ENCODE measurements around the gene ST14.
"Not testable (repeated sequence)": the region's sequence is repeated elsewhere in the genome, so short reads cannot be mapped to it uniquely, and the experiment has no call there.

Gene ST14

GRCh38 chr11:130192845-130193267 is 33.3 kb downstream of the ST14 start:
- H3K4me3 ChIP-seq (replicated peaks; ENCODE audit: insufficient read depth, low read length): no peak overlapping the region
- TF ChIP-seq, protein P1, sequence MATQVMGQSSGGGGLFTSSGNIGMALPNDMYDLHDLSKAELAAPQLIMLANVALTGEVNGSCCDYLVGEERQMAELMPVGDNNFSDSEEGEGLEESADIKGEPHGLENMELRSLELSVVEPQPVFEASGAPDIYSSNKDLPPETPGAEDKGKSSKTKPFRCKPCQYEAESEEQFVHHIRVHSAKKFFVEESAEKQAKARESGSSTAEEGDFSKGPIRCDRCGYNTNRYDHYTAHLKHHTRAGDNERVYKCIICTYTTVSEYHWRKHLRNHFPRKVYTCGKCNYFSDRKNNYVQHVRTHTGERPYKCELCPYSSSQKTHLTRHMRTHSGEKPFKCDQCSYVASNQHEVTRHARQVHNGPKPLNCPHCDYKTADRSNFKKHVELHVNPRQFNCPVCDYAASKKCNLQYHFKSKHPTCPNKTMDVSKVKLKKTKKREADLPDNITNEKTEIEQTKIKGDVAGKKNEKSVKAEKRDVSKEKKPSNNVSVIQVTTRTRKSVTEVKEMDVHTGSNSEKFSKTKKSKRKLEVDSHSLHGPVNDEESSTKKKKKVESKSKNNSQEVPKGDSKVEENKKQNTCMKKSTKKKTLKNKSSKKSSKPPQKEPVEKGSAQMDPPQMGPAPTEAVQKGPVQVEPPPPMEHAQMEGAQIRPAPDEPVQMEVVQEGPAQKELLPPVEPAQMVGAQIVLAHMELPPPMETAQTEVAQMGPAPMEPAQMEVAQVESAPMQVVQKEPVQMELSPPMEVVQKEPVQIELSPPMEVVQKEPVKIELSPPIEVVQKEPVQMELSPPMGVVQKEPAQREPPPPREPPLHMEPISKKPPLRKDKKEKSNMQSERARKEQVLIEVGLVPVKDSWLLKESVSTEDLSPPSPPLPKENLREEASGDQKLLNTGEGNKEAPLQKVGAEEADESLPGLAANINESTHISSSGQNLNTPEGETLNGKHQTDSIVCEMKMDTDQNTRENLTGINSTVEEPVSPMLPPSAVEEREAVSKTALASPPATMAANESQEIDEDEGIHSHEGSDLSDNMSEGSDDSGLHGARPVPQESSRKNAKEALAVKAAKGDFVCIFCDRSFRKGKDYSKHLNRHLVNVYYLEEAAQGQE (IDR thresholded peaks at IDR 0.05; ENCODE audit: insufficient replicate concordance, low read depth): no peak
- TF ChIP-seq POLR2AphosphoS5 (IDR thresholded peaks at IDR 0.05; ENCODE audit: low read depth): no peak
- no peak for DNase-seq (ENCODE audit: low read depth in 1 of 2, low spot score in 1 of 2)
- no peaks in the 10 kb centered on the region for H3K27me3 ChIP-seq (ENCODE audit: insufficient read depth, poor library complexity, severe bottlenecking)
- no peak overlapping the region for H3K27ac ChIP-seq (replicated peaks)

- H3K27me3 ChIP-seq (ENCODE audit: insufficient read depth, poor library complexity, severe bottlenecking); H3K4me3 ChIP-seq (replicated peaks; ENCODE audit: insufficient read depth, low read length); H3K27ac ChIP-seq (replicated peaks); DNase-seq (ENCODE audit: low read depth in 1 of 2, low spot score in 1 of 2): not testable (repeated sequence)
Observed at GRCh38 chr11:130193551-130193950, 34.0 kb downstream of the ST14 start.

DNA sequence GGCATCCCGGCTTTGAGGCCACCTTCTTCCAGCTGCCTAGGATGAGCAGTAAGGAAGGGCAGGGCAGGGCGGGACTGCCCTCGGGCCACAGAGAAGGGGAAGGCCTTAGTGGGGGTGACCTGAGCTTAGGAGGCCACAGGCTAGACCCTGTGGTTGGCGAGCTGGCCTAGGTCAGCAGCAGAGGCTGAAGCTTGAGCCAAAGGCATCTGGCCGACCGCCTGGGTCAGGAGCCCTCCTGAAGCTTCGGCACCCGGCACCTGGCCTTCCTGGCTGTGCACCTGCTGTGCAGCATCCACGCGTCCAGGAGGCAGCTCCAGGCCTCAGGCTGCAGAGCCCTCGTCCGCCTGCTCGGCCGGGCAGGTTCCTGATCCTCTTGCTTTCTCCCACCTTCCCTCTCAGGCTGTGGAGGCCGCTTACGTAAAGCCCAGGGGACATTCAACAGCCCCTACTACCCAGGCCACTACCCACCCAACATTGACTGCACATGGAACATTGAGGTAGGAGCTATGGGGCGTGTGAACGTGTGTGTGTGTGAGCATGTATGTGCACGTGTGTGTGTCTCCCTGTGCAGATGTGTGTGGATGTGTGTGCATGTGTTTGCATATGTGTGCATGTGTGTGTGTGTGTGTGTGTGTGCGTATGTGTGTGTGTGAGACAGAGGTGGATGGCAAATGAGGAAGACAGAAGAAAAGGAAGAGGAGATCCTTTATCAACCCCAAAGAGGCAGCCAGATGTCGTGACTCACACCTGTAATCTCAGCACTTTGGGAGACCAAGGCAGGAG is 34.9 kb downstream of the ST14 start:
- no peaks in the 10 kb centered on the region for H3K27me3 ChIP-seq (ENCODE audit: insufficient read depth, poor library complexity, severe bottlenecking)
- no peak for DNase-seq (ENCODE audit: low read depth in 1 of 2, low spot score in 1 of 2)
- TF ChIP-seq, protein P1 (IDR thresholded peaks at IDR 0.05; ENCODE audit: insufficient replicate concordance, low read depth): no peak
- TF ChIP-seq POLR2AphosphoS5 (IDR thresholded peaks at IDR 0.05; ENCODE audit: low read depth): no peak
- TF ChIP-seq, protein P2, sequence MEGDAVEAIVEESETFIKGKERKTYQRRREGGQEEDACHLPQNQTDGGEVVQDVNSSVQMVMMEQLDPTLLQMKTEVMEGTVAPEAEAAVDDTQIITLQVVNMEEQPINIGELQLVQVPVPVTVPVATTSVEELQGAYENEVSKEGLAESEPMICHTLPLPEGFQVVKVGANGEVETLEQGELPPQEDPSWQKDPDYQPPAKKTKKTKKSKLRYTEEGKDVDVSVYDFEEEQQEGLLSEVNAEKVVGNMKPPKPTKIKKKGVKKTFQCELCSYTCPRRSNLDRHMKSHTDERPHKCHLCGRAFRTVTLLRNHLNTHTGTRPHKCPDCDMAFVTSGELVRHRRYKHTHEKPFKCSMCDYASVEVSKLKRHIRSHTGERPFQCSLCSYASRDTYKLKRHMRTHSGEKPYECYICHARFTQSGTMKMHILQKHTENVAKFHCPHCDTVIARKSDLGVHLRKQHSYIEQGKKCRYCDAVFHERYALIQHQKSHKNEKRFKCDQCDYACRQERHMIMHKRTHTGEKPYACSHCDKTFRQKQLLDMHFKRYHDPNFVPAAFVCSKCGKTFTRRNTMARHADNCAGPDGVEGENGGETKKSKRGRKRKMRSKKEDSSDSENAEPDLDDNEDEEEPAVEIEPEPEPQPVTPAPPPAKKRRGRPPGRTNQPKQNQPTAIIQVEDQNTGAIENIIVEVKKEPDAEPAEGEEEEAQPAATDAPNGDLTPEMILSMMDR (IDR thresholded peaks at IDR 0.05; ENCODE audit: insufficient read depth, low read length): no peak
- TF ChIP-seq SPI1 (IDR thresholded peaks at IDR 0.05; ENCODE audit: borderline replicate concordance, low read depth): no peak
- no peak for TF ChIP-seq GABPA (IDR thresholded peaks at IDR 0.05; ENCODE audit: low read depth)
- H3K4me3 ChIP-seq (replicated peaks; ENCODE audit: insufficient read depth, low read length): no peak overlapping the region
- no peak overlapping the region for H3K27ac ChIP-seq (replicated peaks)

DNA sequence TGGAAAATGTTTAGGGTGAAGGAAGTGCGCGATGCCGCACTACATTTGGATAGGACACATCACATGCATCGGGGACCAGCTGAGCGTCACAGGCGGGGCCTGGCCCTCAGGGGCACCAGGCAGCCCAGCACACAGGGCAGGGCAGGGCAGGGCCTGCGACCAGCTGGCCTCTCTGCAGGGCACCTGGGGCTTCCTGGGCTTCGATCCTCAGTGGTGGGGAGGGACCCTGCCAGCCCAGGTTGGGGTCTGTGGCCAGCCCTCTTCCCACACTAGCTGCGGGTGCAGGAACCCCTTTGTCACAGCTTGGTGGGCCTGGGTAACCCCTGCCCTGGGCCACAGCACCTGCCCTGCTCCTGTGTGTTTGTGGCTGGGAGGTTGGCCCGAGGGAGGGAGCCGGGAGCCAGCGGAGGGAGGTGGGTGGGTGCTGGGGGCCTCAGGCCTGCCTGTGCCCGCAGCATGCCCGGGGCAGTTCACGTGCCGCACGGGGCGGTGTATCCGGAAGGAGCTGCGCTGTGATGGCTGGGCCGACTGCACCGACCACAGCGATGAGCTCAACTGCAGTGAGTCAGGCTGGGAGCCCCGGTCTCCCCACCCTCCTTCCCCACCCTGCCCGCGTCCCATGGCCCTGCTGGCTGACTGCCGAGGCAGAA is 37.9 kb downstream of the ST14 start:
- Histone ChIP-seq H3K4me3 (replicated peaks; ENCODE audit: insufficient read depth, low read length) (no peak overlapping the region), H3K27ac (replicated peaks) (no peak overlapping the region), H3K27me3 (ENCODE audit: insufficient read depth, poor library complexity, severe bottlenecking) (no peaks in the 10 kb centered on the region)
- TF ChIP-seq, protein P2 (IDR thresholded peaks at IDR 0.05; ENCODE audit: insufficient read depth, low read length): no peak
- no peak for TF ChIP-seq POLR2AphosphoS5 (IDR thresholded peaks at IDR 0.05; ENCODE audit: low read depth)
- TF ChIP-seq, protein P1 (IDR thresholded peaks at IDR 0.05; ENCODE audit: insufficient replicate concordance, low read depth): no peak
- TF ChIP-seq SPI1 (IDR thresholded peaks at IDR 0.05; ENCODE audit: borderline replicate concordance, low read depth): no peak
- no peak for TF ChIP-seq GABPA (IDR thresholded peaks at IDR 0.05; ENCODE audit: low read depth)
- DNase-seq (ENCODE audit: low read depth in 1 of 2, low spot score in 1 of 2): no peak
